Measurements from ENCODE around the gene C1orf116. TPM values are rescaled to one million over a fixed set of nuclear protein-coding genes. Genes with fewer than 3 reads are reported as not detected.

The C1orf116 gene
- under 1 TPM in 2 of 5 experiments, not detected in 3; 0.11 to 0.15 TPM for total RNA-seq
- not detected for polyA plus RNA-seq
- not detected for total RNA-seq

DNA sequence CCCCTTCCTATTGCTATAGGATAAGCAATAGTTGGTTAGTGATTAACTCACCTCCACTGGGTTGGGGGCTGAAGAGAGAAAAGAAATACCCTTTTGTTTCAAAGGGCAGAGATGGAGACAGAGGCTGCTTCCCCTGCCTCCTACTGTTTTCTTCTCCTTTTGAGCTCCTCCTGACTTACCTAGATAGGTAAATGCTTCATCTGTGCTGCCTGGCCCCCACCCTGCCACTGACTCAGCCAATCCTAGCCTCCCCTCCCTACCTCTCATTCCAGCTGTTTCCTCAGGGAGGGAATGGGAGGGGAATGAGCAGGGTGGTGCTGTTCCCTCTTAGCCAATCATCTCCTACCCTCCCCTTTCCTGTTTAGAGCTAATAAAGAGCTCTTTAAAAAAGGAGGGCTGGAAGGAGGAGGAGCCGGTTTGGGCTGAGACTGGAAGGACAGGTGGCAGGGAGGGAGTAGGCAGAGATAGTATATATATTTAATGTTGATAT is at the start of gene C1orf116:
Gene C1orf116, minus strand, starts transcription at position 229 of the 490 bp plus-strand sequence. CDS start 5,158 bp downstream, outside the sequence.
- Histone ChIP-seq H3K27me3 (ENCODE audit: control insufficient read depth in 2 of 2, insufficient read depth in 2 of 2, low read length in 2 of 2) (peaks cover 0 to 9% of the 10 kb centered on the region in 2 donors), H3K9me3 (ENCODE audit: control insufficient read depth in 2 of 3, low read length in 3 of 3) (no peaks in the 10 kb centered on the region), H3K4me1 (ENCODE audit: control insufficient read depth in 2 of 2, insufficient read depth in 2 of 2, low read length in 2 of 2) (no peaks in the 10 kb centered on the region), H3K27ac (ENCODE audit: low read depth, low read length) (no peak within 1 kb of the TSS), H3K36me3 (ENCODE audit: control insufficient read depth in 2 of 3, insufficient read depth in 3 of 3, low read length in 3 of 3) (no peaks in the 10 kb centered on the region), H3K4me3 (ENCODE audit: low read length) (no peak within 1 kb of the TSS)
- Mint-ChIP-seq H3K4me1 (peaks cover 0 to 6% (median 0%) of the 10 kb centered on the region in 7 donors), H3K27ac (no peak within 1 kb of the TSS), H3K4me3 (no peak within 1 kb of the TSS), H3K27me3 (peaks cover 27 to 61% (median 31%) of the 10 kb centered on the region in 5 donors), H3K36me3 (no peaks in the 10 kb centered on the region), H3K9me3 (no peaks in the 10 kb centered on the region)
- intact Hi-C loops (cut with micrococcal nuclease), result no loop called here
- no peak for ATAC-seq
- CTCF ChIA-PET, result no interaction called here
- POLR2A ChIA-PET, result no interaction called here
- no peak for DNase-seq

DNA sequence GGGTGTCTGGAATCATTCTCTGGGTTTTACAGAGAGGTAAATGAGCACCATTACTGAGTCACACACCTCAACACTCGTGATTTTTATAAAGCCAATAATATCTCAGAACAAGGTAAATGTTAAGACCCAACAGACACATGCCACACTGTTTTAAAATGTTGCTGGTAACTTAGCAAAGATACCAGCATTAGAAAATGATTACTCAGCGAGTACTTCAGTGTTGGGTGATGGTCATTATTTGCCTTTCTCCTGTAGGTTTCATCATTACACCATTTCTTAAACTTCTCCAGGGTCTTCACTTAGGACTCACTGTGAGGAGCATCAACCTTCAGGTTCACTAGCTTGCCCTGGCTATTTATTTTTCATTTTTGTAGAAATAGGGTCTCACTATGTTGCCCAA is 49.2 kb upstream of the C1orf116 start:
- Mint-ChIP-seq H3K4me3 (no peak overlapping the region), H3K9me3 (no peaks in the 10 kb centered on the region), H3K36me3 (peaks cover 0 to 4% (median 0%) of the 10 kb centered on the region in 5 donors), H3K27ac (no peak overlapping the region), H3K27me3 (peaks cover 0 to 43% (median 0%) of the 10 kb centered on the region in 5 donors), H3K4me1 (peaks cover 2 to 20% (median 14%) of the 10 kb centered on the region in 7 donors)
- POLR2A ChIA-PET, result no interaction called here
- no peaks in the 10 kb centered on the region for H3K36me3 ChIP-seq (ENCODE audit: control insufficient read depth in 2 of 3, insufficient read depth in 3 of 3, low read length in 3 of 3)
- intact Hi-C loops (cut with micrococcal nuclease), result no loop called here
- DNase-seq, result no peak
- no peaks in the 10 kb centered on the region for H3K27me3 ChIP-seq (ENCODE audit: control insufficient read depth in 2 of 2, insufficient read depth in 2 of 2, low read length in 2 of 2)
- no peak for ATAC-seq
- no peak overlapping the region for H3K27ac ChIP-seq (ENCODE audit: low read depth, low read length)
- no peak overlapping the region for H3K4me3 ChIP-seq (ENCODE audit: low read length)
- peaks cover 0 to 3% of the 10 kb centered on the region in 2 donors for H3K4me1 ChIP-seq (ENCODE audit: control insufficient read depth in 2 of 2, insufficient read depth in 2 of 2, low read length in 2 of 2)
- H3K9me3 ChIP-seq (ENCODE audit: control insufficient read depth in 2 of 3, low read length in 3 of 3), result no peaks in the 10 kb centered on the region
- CTCF ChIA-PET, result interaction anchor here (0.6 to 1.5 kb wide), 3 partner anchors 32 to 1829 kb away, joined by 3 to 5 read pairs (median 4); no protein-coding TSS in a partner anchor

DNA sequence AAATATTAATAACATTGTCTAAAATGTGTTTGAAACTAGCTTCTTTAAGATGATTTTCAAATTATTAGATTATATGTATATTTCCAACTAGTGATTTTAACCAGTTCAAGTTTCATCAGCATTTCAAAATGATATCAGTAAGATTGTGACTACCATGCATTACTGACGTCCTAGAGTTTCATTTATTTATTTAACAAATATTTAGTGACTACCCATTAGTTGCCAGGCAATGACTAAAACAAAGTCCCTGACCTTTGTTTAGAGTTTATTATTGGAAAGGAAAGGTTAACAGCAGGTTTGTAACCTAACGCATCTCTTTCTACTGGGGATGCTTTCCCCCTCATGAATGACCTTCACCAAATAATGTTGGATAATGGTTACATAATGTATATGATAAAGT is 48.5 kb upstream of the C1orf116 start:
- ATAC-seq, result no peak
- no peak overlapping the region for H3K4me3 Mint-ChIP-seq
- ChIA-PET CTCF (interaction anchor here (1.0 to 3.3 kb wide), 5 partner anchors 28 to 324 kb away, joined by 3 to 19 read pairs (median 6); partner anchors contain the start of genes PFKFB2 and YOD1), POLR2A (interaction anchor here (1.3 kb wide), 1 partner anchor 324 kb away, joined by 6 read pairs; no protein-coding TSS in a partner anchor)
- no peak overlapping the region for H3K27ac Mint-ChIP-seq
- intact Hi-C loops (cut with micrococcal nuclease), result no loop called here
- H3K27me3 Mint-ChIP-seq, result peaks cover 0 to 48% (median 0%) of the 10 kb centered on the region in 5 donors
- no peaks in the 10 kb centered on the region for H3K36me3 ChIP-seq (ENCODE audit: control insufficient read depth in 2 of 3, insufficient read depth in 3 of 3, low read length in 3 of 3)
- no peaks in the 10 kb centered on the region for H3K9me3 ChIP-seq (ENCODE audit: control insufficient read depth in 2 of 3, low read length in 3 of 3)
- peaks cover 0 to 4% (median 0%) of the 10 kb centered on the region in 5 donors for H3K36me3 Mint-ChIP-seq
- no peak overlapping the region for H3K4me3 ChIP-seq (ENCODE audit: low read length)
- no peaks in the 10 kb centered on the region for H3K27me3 ChIP-seq (ENCODE audit: control insufficient read depth in 2 of 2, insufficient read depth in 2 of 2, low read length in 2 of 2)
- no peaks in the 10 kb centered on the region for H3K9me3 Mint-ChIP-seq
- H3K4me1 ChIP-seq (ENCODE audit: control insufficient read depth in 2 of 2, insufficient read depth in 2 of 2, low read length in 2 of 2), result peaks cover 0 to 3% of the 10 kb centered on the region in 2 donors
- DNase-seq, result no peak
- peaks cover 2 to 17% (median 12%) of the 10 kb centered on the region in 7 donors for H3K4me1 Mint-ChIP-seq
- no peak overlapping the region for H3K27ac ChIP-seq (ENCODE audit: low read depth, low read length)

DNA sequence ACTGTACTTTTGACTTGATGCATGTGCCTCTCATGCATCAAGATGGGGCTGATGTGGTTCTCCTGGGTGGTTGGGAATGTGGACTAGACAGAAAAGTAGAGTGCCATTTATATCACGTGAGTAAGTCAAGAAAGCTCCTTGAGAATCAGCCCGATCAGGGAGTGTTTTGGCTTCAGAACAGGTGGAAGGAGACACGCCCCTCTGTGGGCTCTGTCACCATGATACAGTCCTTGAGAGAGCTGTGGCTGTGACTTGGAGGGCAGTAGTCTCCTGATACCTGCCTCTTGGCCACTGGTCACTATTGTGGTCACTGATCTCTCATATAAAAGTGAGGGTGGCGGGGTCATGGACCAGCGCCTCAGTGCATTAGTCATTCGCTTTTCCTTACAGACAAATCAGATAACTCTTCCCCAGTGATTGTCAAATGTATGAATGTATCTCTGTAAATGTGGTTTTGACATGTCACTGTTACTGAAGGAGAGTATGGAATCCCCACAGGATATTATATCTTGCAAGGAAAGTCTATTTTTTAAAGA is 47.2 kb upstream of the C1orf116 start:
- CTCF ChIA-PET, result interaction anchor here (0.7 to 3.3 kb wide), 8 partner anchors 10 to 420 kb away, joined by 3 to 19 read pairs (median 4); partner anchors contain the start of genes CD55, PFKFB2 and YOD1
- Mint-ChIP-seq H3K4me1 (peaks cover 0 to 8% (median 4%) of the 10 kb centered on the region in 7 donors), H3K27me3 (peaks cover 0 to 55% (median 0%) of the 10 kb centered on the region in 5 donors), H3K36me3 (peaks cover 0 to 4% (median 0%) of the 10 kb centered on the region in 5 donors), H3K27ac (no peak overlapping the region), H3K4me3 (no peak overlapping the region), H3K9me3 (no peaks in the 10 kb centered on the region)
- Histone ChIP-seq H3K4me3 (ENCODE audit: low read length) (no peak overlapping the region), H3K4me1 (ENCODE audit: control insufficient read depth in 2 of 2, insufficient read depth in 2 of 2, low read length in 2 of 2) (peaks cover 0 to under 1% of the 10 kb centered on the region in 2 donors), H3K9me3 (ENCODE audit: control insufficient read depth in 2 of 3, low read length in 3 of 3) (no peaks in the 10 kb centered on the region), H3K27me3 (ENCODE audit: control insufficient read depth in 2 of 2, insufficient read depth in 2 of 2, low read length in 2 of 2) (no peaks in the 10 kb centered on the region), H3K36me3 (ENCODE audit: control insufficient read depth in 2 of 3, insufficient read depth in 3 of 3, low read length in 3 of 3) (no peaks in the 10 kb centered on the region), H3K27ac (ENCODE audit: low read depth, low read length) (no peak overlapping the region)
- no peak for ATAC-seq
- intact Hi-C loops (cut with micrococcal nuclease), result loop anchor here (2.0 to 5.0 kb wide), 5 partner anchors 37 to 342 kb away; partner anchors contain the start of gene FCMR (in 1 of the 2)
- no peak for DNase-seq
- POLR2A ChIA-PET, result interaction anchor here (0.8 to 1.3 kb wide), 3 partner anchors 27 to 325 kb away, joined by 4 to 6 read pairs (median 4); partner anchors contain the start of gene PFKFB2

DNA sequence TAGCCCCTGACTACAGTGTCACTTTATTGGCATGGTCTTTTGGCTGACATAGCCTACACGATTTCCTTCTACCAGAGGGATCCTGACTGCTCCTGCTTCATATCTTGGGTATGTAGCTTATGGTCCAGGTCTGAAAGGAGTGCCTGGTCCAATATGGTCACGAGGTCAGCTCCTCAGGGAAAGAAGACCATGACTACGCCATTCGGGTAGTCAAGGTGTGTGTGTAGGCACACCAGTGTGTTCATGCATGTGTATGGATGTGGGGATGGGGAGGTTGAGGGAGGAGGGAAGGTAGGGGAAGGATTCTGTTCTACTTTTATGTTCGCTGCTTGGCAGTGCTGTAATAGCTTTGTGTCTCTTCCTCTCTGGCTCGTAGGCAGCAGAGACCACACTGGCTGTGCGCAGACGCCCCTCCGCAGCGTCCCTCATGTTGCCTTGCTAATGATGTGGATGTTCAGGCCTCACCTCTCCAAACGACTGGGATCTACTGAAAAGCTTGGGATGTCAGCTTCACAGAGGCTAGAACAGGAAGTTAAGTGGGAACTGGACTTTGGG is 46.1 kb upstream of the C1orf116 start:
- peaks cover 0 to 54% (median 0%) of the 10 kb centered on the region in 5 donors for H3K27me3 Mint-ChIP-seq
- H3K27ac Mint-ChIP-seq, result no peak overlapping the region
- Histone ChIP-seq H3K4me1 (ENCODE audit: control insufficient read depth in 2 of 2, insufficient read depth in 2 of 2, low read length in 2 of 2) (no peaks in the 10 kb centered on the region), H3K36me3 (ENCODE audit: control insufficient read depth in 2 of 3, insufficient read depth in 3 of 3, low read length in 3 of 3) (no peaks in the 10 kb centered on the region), H3K27ac (ENCODE audit: low read depth, low read length) (no peak overlapping the region), H3K4me3 (ENCODE audit: low read length) (no peak overlapping the region), H3K27me3 (ENCODE audit: control insufficient read depth in 2 of 2, insufficient read depth in 2 of 2, low read length in 2 of 2) (no peaks in the 10 kb centered on the region), H3K9me3 (ENCODE audit: control insufficient read depth in 2 of 3, low read length in 3 of 3) (no peaks in the 10 kb centered on the region)
- H3K9me3 Mint-ChIP-seq, result no peaks in the 10 kb centered on the region
- intact Hi-C loops (cut with micrococcal nuclease), result loop anchor here (2.0 to 5.0 kb wide), 5 partner anchors 36 to 341 kb away; partner anchors contain the start of gene FCMR (in 1 of the 2)
- ChIA-PET POLR2A (no interaction called here), CTCF (interaction anchor here (0.5 to 3.3 kb wide), 8 partner anchors 18 to 326 kb away, joined by 3 to 16 read pairs (median 4); partner anchors contain the start of genes CD55 and PFKFB2)
- no peak for ATAC-seq
- H3K4me3 Mint-ChIP-seq, result no peak overlapping the region
- H3K4me1 Mint-ChIP-seq, result peaks cover 0 to 5% (median 0%) of the 10 kb centered on the region in 7 donors
- DNase-seq, result no peak
- peaks cover 0 to 4% (median 0%) of the 10 kb centered on the region in 5 donors for H3K36me3 Mint-ChIP-seq

DNA sequence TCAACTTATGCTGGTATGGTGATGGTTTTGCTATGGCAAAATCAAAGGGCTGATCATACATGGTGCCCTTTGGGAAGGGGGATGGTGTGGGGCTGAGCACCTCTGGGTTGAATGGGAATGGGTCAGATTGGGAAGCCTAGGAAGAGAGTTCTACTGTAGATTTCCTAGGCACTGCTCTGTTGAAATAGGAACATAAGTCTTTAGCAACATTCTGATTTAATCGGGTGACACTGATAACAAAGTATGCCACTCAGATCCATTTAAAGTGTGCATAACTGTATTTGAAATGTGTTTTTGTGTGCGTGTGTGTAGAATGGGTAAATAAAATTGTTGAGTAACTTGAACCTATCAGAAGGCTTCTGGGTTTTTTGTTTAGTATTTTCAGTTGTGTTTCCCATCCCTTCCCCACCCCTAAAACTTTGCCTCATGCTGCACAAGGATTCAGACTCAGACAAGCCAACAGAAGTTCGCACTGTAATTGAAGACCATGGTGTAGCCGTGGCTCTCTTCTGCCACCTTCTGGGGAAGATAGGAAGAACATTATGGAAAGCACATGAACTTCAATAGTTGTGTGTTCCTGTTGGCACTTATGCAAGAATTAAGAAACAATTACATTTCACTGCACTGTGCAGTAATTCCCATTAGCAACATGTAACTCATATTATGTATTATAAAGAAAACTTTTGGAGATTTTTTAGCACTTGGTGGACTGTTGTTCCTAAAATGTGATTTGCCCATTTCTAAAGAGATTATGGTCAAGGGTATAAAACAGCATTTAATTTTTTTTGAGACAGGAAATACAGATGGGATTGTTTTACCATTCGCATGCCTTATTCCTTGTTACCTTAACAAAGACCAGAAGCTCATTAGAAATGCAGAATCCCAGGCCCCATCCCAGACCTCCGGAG is 45.2 kb upstream of the C1orf116 start:
- Mint-ChIP-seq H3K27me3 (peaks cover 0 to 52% (median 0%) of the 10 kb centered on the region in 5 donors), H3K4me1 (peaks cover 0 to 14% (median 5%) of the 10 kb centered on the region in 7 donors), H3K36me3 (peaks cover 0 to 4% (median 2%) of the 10 kb centered on the region in 5 donors), H3K27ac (peak overlapping the region in 3 of 9 donors; percentile 5 to 63 (median 28)), H3K9me3 (no peaks in the 10 kb centered on the region), H3K4me3 (no peak overlapping the region)
- Histone ChIP-seq H3K36me3 (ENCODE audit: control insufficient read depth in 2 of 3, insufficient read depth in 3 of 3, low read length in 3 of 3) (no peaks in the 10 kb centered on the region), H3K4me1 (ENCODE audit: control insufficient read depth in 2 of 2, insufficient read depth in 2 of 2, low read length in 2 of 2) (no peaks in the 10 kb centered on the region), H3K27me3 (ENCODE audit: control insufficient read depth in 2 of 2, insufficient read depth in 2 of 2, low read length in 2 of 2) (no peaks in the 10 kb centered on the region), H3K27ac (ENCODE audit: low read depth, low read length) (no peak overlapping the region), H3K4me3 (ENCODE audit: low read length) (no peak overlapping the region), H3K9me3 (ENCODE audit: control insufficient read depth in 2 of 3, low read length in 3 of 3) (no peaks in the 10 kb centered on the region)
- POLR2A ChIA-PET, result no interaction called here
- CTCF ChIA-PET, result interaction anchor here (0.6 to 3.3 kb wide), 7 partner anchors 17 to 424 kb away, joined by 3 to 16 read pairs (median 4); partner anchors contain the start of gene PFKFB2
- ATAC-seq (peak; percentile 98), DNase-seq (peak; percentile 21 to 85 (median 78))
- intact Hi-C loops (cut with micrococcal nuclease), result loop anchor here (1.0 to 5.0 kb wide), 11 partner anchors 27 to 443 kb away; partner anchors contain the start of gene FCMR (in 1 of the 2)

Measured in naive thymus-derived CD4-positive, alpha-beta T cell (primary cell).